NOMO-1 (cell line): ENCODE measurements around the gene ARPP21.
A peak's percentile ranks its signal among the peaks of the same experiment; 100 is the strongest.

Experiments
- DNase-seq, 2 experiments: peaks; one replicate each; lab custom pipeline; 2025; ENCODE audit not compliant: unreplicated experiment in 2 of 2; lab: John Stamatoyannopoulos, UW

ARPP21 gene

DNA sequence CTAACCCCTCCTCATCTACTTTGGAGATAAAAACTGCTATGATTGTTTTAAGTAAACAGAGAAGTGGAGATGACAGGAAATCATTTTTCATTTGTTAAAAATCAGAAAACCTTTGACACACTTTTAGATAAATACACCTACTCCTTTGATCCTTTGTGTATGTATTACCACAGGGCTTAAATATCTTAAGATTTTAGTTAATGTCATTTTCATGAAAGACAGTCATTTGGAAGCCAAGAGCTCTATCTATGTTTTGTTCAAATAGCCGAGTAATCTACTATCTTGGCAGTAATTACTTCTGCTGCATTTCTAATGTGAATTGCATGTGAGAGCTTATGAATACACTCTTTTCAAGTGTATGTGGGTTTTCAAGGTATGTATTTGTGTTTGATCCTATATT lies 2.0 kb downstream of the ARPP21 start:
- no peak for DNase-seq

DNA sequence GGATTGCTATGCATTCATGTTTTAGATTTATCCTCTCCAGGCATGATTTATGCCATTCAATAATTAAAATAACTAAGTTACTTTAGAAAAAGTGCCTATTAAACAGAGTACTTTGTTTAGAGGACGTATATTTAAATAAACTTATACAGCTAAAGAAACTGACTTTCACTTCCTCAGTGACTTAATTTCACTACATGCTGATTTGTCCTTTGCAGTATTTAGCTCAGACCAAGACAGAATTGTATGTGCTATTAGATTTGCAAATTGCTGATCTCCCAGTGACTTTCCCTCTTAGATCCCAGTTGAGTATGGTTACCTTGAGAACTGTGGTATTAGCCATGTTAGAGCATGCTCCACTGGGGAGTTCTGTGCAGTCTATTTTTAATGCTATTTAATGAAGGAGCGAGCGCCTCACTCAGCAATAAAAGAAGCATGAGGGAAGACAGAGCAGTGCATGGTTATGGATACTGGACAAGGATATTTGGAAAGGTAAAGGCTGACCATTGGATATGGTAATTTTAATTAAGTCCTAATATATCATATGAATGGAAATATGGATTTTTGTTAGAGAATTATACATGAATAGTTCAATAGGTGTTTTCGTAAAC lies 2.7 kb downstream of the ARPP21 start:
- peak in 1 of 2 experiments; percentile 47 for DNase-seq

GRCh38 chr3:35643495-35643894 lies 4.2 kb downstream of the ARPP21 start:
- DNase-seq = no peak

- DNase-seq = no peak
These were observed 5.1 kb downstream of the ARPP21 start for GRCh38 chr3:35644451-35644850.

- DNase-seq = no peak
These were observed 5.9 kb downstream of the ARPP21 start for GRCh38 chr3:35645189-35645588.

GRCh38 chr3:35646081-35646480 lies 6.8 kb downstream of the ARPP21 start:
- no peak for DNase-seq

DNA sequence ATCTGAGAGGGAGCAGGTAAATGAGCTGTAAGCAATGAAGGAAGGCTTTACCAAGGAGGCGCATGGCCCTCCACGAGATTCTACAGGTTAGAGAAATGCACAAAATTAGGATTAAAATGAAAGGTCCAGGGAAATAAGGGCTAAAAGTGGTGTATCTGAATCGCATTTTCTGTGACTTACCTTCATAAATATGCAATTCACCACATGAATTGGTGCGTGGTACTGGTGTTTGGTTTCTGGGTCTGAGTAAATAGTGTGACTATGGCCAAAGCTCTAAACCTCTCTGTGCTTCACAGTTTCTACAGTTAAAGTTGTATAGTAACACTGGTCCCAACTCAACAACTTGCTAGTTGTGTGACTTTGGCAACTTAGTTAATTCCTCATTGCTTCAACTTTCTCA lies 8.1 kb downstream of the ARPP21 start:
- no peak for DNase-seq

DNA sequence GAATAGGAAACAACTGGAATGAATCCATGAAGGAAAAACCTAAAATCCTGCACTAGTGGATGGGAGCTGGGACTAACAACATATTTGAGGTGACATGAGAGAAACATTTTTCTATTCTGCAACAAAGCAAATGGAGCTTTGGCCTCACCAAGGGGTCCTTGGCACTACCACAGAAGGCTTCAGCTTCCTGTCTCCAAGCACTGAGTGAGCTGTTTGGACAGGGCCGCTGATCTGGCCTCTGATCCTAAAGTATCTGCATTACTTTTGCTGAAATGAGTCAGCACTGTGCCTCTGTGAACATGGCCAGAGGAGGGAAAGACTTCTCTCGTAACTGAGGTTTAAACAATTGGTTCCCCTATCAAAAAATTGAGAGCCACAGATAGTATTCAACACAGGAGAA lies 9.0 kb downstream of the ARPP21 start:
- DNase-seq = no peak

- no peak for DNase-seq
These were observed 10.1 kb downstream of the ARPP21 start for GRCh38 chr3:35649405-35649804.

GRCh38 chr3:35651426-35651825 lies 12.1 kb downstream of the ARPP21 start:
- no peak for DNase-seq

GRCh38 chr3:35651851-35652250 lies 12.5 kb downstream of the ARPP21 start:
- DNase-seq = no peak

DNA sequence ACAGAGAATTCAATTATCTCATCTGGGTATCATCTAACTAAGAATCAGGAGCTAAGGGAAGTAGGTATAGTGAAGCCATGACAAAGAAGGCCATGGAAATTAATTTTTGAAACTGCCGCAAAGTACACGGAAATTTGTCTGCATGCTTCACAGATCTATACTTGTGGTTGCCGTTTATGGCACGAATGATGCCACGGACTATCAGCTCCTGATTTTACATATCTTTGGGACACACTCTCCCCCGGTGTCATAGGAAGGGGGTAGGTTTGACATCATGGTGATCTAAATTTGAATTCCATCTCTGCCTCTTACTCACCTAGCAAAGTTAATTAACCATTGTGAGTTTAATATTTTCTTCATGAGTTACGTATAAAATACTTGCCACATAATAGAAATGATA lies 14.0 kb downstream of the ARPP21 start:
- DNase-seq = no peak

GRCh38 chr3:35654476-35654875 lies 15.2 kb downstream of the ARPP21 start:
- DNase-seq = no peak

DNA sequence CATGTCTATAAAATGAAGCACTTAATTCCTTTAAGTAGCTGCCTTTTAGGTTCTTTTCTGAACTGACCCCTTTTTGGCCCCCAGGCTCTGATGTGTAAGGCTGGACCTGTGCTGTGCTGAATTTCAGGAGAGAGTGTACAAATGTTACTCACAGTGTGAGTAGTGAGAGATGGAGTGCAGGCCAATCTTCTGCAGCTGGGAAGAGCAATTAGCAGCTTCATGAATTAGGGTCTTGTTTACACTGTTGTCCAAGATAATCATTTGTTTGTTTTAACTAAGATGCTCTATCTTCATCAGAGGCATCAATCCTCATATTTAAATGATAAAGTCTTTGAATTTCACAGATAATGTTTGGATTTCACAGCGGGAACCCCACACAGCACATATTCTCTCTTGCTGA lies 19.4 kb downstream of the ARPP21 start:
- DNase-seq = no peak

DNA sequence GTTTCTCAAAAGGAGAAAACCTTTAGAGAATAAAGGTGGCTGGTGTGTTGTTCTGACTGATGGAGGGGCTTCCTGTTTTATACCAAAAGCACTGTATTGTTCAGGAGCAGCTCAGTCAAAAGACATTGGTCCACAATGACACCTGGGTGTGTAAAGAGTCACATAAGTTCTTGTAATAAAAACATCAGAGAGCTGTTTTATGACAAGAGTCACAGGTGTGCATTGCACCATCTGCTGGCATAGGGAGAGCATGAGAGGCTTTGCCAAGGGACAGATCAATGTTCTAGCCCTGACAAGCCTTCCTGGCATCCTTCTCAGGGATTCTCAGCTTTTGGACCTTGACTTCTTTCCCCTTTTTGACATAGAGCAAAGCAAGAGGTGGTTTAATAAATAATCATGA lies 20.4 kb downstream of the ARPP21 start:
- DNase-seq = no peak

- no peak for DNase-seq
These were observed 24.1 kb downstream of the ARPP21 start for GRCh38 chr3:35663471-35663870.

DNA sequence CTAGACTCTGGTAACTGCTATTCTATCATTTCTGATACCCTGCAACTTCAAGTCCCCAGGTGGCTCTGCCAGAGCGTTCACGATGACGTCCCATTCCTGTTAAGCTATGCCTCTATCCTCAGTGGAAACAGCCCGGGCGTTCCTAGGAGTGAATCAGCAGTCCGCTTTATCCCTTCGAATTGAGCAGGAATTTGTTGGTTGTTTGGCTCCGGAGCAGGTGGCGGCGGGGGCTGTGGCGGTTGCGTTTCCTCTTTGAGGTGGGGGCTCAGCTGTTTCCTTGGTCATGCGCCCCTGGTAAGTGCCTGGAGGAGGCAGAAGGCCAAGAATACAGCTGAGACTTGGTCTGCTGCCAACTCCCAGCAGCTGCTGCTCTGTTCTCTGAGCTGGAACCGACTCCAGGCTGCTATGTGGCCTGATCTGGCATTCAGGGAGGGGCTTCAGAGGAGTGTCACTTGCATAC lies 25.2 kb downstream of the ARPP21 start:
- no peak for DNase-seq

GRCh38 chr3:35665390-35666055 lies 26.2 kb downstream of the ARPP21 start:
- no peak for DNase-seq

DNA sequence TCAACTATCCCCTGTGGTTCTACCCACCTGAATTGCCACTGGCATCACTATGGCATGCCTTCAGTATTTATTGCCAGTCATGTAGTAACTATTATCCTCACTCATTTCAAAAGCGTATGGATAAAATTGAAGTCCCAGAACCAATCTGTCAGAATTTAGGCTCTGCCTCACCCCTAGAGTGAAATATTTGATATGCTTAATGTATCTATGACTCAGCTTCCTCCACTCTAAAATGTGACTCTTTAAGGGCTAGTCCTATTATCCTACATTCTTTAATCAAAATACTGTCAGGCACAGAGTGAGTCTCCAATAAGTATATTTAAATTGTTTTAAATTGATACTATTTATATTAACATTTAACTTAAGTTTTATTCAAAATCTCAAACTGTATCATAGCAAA lies 27.6 kb downstream of the ARPP21 start:
- no peak for DNase-seq

- DNase-seq = no peak
These were observed 31.2 kb downstream of the ARPP21 start for GRCh38 chr3:35670408-35670965.

- no peak for DNase-seq
These were observed 32.2 kb downstream of the ARPP21 start for GRCh38 chr3:35671483-35671882.

- no peak for DNase-seq
These were observed 33.7 kb downstream of the ARPP21 start for GRCh38 chr3:35673017-35673416.
